Transverse colon (tissue), 4 donors: ENCODE data around the gene GRPEL1. TPM values are rescaled to one million over a fixed set of nuclear protein-coding genes. Genes with fewer than 3 reads are reported as not detected.

Experiments
- DNase-seq: peaks from one replicate; pipeline ENCODE4 v3.0.0-alpha.2; 2019
- H3K27ac ChIP-seq, 4 donors: fragments of 200-600 bp; sonication (generic); 2 replicates each; pipeline ENCODE4 v1.5.1; 2016 to 2018; ENCODE audit warnings: inconsistent platforms in 4 of 4
- H3K27me3 ChIP-seq: fragments of 200-600 bp; sonication (generic); 2 replicates; pipeline ENCODE4 v1.5.1; 2017; ENCODE audit warnings: inconsistent platforms
- H3K36me3 ChIP-seq, 4 donors: fragments of 200-600 bp; sonication (generic); 2 replicates each; pipeline ENCODE4 v1.5.1; 2017 to 2019; ENCODE audit warnings: inconsistent platforms in 4 of 4
- H3K4me1 ChIP-seq, 4 donors: fragments of 200-600 bp; sonication (generic); 2 replicates each; pipeline ENCODE4 v1.5.1; 2017 to 2020; ENCODE audit warnings: inconsistent platforms in 4 of 4
- H3K4me3 ChIP-seq, 4 donors: fragments of 200-600 bp; sonication (generic); 1 replicate in 1 of 4; 2 replicates in 3 of 4; pipeline versions ENCODE4 v1.5.1 to v1.6.1; 2017 to 2019; ENCODE audit warnings: inconsistent platforms in 4 of 4
- H3K9me3 ChIP-seq, 2 donors: fragments of 200-600 bp; sonication (generic); 2 replicates each; pipeline ENCODE4 v1.5.1; 2017 to 2019; ENCODE audit warnings: inconsistent platforms in 2 of 2
- EP300 ChIP-seq: sonication (generic); formaldehyde crosslinking; IDR thresholded peaks from one replicate; pipeline ENCODE4 v1.6.1; 2017; ENCODE audit warnings: antibody characterized with exemption, low read depth
- POLR2A ChIP-seq: fragments of 450-650 bp; IDR thresholded peaks from one replicate; pipeline ENCODE4 v1.6.1; 2016; ENCODE audit warnings: antibody characterized with exemption, mild to moderate bottlenecking, moderate library complexity
- POLR2AphosphoS5 ChIP-seq, 3 donors: sonication (generic); formaldehyde crosslinking; IDR thresholded peaks; one replicate each; pipeline ENCODE4 v1.6.1; 2016; ENCODE audit warnings: antibody characterized with exemption in 3 of 3
- WGBS, 2 donors: methylation state at CpG; one replicate each; pipeline ENCODE4 v1.1.5; 2018; ENCODE audit warnings: low coverage in 1 of 2; 5-methylcytosine and 5-hydroxymethylcytosine counted together
- in situ Hi-C, 4 donors: fragments of 200-750 bp; cut with MboI; loops; one replicate each; pipeline versions ENCODE4 v1.15.0 to v1.15.1; 2017; ENCODE audit warnings: low sequenced_read_pairs in 3 of 4, low pct_ligation_motif_present in 1 of 4, low pct_unique_long_range_greater_than_20kb in 1 of 4
- intact Hi-C: fragments of 100-400 bp; cut with DNase I; formaldehyde crosslinking; loops from one replicate; pipeline ENCODE4 v1.15.1; 2023; ENCODE audit warnings: low total_unique reads
- total RNA-seq, 4 donors: library from RNA; depleted of rRNA; stranded (reverse); fragments of >200 nt; gene quantifications; one replicate each; pipeline ENCODE4 v1.1.0, GENCODE V29; 2016
- TF ChIP-seq, protein P1 (sequence below), 5 experiments: fragments of 200-600 bp in 3 of 5; fragments of 450-650 bp in 2 of 5; sonication (generic) in 3 of 5; IDR thresholded peaks; 1 replicate in 2 of 5; 2 replicates in 3 of 5; pipeline ENCODE4 v1.5.1; 2016 to 2017; ENCODE audit warnings: antibody characterized with exemption in 5 of 5, inconsistent platforms in 3 of 5, mild to moderate bottlenecking in 2 of 5, moderate library complexity in 1 of 5

GRPEL1 gene
- total RNA-seq, 4 donors from 2014 or later = 1.1 to 22.0 (median 12.5) TPM

DNA sequence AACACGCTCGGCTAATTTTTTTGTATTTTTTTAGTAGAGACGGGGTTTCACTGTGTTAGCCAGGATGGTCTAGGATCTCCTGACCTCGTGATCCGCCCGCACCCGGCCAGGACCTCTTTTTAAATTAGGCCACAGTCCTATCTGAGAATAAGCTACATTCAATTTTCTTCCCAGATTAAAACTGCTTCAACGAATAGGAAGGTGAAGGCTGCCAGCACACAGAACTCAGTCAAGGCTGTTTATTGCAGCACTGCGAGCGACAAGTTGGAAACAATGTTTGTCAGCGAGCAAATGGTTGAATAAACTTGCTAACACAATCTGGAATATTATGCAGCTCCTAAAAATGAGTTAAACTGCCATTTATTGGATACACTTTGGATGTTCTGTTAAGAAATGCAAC, 1.9 kb downstream of the GRPEL1 start:
- H3K4me1 ChIP-seq = peaks cover 18 to 32% (median 22%) of the 10 kb centered on the region in 4 donors
- peaks cover 0 to 13% (median 6%) of the 10 kb centered on the region in 4 donors for H3K36me3 ChIP-seq
- 88 to 95% methylated on average over 11 of the region's 11 CpGs for WGBS, 2 donors
- DNase-seq = no peak
- intact Hi-C loops = loop anchor here (5.0 kb wide), 1 partner anchor 154 kb away; no protein-coding TSS in a partner anchor
- in situ Hi-C loops = loop anchor here in 2 of 4 donors (25.0 kb wide), 3 partner anchors 179 to 354 kb away; partner anchors contain the start of genes BLOC1S4 (in 1 of the 2) and MRFAP1L1 (in 1 of the 2)
- peak overlapping the region in 1 of 4 donors; percentile 80 for H3K4me3 ChIP-seq
- H3K27ac ChIP-seq = no peak overlapping the region
- no peaks in the 10 kb centered on the region for H3K9me3 ChIP-seq
- TF ChIP-seq, protein P1, sequence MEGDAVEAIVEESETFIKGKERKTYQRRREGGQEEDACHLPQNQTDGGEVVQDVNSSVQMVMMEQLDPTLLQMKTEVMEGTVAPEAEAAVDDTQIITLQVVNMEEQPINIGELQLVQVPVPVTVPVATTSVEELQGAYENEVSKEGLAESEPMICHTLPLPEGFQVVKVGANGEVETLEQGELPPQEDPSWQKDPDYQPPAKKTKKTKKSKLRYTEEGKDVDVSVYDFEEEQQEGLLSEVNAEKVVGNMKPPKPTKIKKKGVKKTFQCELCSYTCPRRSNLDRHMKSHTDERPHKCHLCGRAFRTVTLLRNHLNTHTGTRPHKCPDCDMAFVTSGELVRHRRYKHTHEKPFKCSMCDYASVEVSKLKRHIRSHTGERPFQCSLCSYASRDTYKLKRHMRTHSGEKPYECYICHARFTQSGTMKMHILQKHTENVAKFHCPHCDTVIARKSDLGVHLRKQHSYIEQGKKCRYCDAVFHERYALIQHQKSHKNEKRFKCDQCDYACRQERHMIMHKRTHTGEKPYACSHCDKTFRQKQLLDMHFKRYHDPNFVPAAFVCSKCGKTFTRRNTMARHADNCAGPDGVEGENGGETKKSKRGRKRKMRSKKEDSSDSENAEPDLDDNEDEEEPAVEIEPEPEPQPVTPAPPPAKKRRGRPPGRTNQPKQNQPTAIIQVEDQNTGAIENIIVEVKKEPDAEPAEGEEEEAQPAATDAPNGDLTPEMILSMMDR (IDR thresholded peaks at IDR 0.05) = no peak
- TF ChIP-seq POLR2AphosphoS5 (IDR thresholded peaks at IDR 0.05) (no peak), POLR2A (no peak), EP300 (no peak)
- no peaks in the 10 kb centered on the region for H3K27me3 ChIP-seq

DNA sequence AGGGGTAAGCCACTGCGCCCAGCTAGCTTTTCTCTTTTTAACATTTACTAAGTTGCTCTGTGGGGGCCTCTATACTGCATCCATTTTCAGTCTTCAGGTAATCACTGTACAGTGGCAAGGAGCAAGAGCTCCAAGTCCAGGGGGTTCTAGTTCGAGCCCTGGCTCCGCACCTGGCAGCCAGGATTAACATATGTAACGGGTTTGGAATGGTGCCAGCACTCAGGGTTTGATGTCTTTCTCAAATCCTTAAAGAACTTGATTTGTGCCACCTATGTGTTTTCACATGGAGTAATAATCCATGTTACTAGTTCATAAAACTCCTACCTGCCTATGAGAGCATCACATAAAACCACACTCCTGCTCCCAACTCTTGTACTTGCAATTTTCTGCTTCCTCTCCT, 4.5 kb downstream of the GRPEL1 start:
- no peak for DNase-seq
- WGBS, 2 donors = 80 to 89% methylated on average over 4 of the region's 4 CpGs
- TF ChIP-seq POLR2AphosphoS5 (IDR thresholded peaks at IDR 0.05) = no peak
- TF ChIP-seq POLR2A = no peak
- TF ChIP-seq, protein P1 (IDR thresholded peaks at IDR 0.05) = no peak
- no peak for TF ChIP-seq EP300
- Histone ChIP-seq H3K4me3 (no peak overlapping the region), H3K9me3 (no peaks in the 10 kb centered on the region), H3K4me1 (peaks cover 12 to 20% (median 13%) of the 10 kb centered on the region in 4 donors), H3K27me3 (no peaks in the 10 kb centered on the region), H3K36me3 (peaks cover 0 to 24% (median 12%) of the 10 kb centered on the region in 4 donors), H3K27ac (no peak overlapping the region)
- intact Hi-C loops = no loop called here
- in situ Hi-C loops = loop anchor here in 2 of 4 donors (25.0 kb wide), 3 partner anchors 176 to 351 kb away; partner anchors contain the start of genes BLOC1S4 (in 1 of the 2) and MRFAP1L1 (in 1 of the 2)

DNA sequence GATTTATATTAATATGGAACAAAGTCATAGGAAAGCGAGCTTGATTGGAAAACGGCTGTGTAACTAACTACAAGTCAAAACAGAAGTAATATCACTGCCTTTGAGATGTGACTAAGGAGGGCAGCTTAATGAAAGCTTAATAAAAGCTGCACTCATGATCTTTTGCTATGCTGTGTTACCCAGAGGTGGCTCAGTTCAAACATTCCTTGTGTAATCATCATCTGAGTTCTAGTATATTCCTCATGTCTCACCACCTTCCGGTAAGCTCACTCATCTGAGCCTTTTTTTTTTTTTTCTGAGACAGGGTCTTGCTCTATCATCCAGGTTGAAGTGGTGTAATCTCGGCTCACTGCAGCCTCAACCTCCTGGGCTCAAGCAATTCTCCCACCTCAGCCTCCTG, 5.0 kb downstream of the GRPEL1 start:
- TF ChIP-seq EP300 (no peak), POLR2AphosphoS5 (IDR thresholded peaks at IDR 0.05) (no peak), POLR2A (no peak)
- TF ChIP-seq, protein P1 (IDR thresholded peaks at IDR 0.05) = no peak
- WGBS, 2 donors = 88 to 95% methylated on average over 2 to 4 of the region's 4 CpGs
- no peaks in the 10 kb centered on the region for H3K9me3 ChIP-seq
- no peak overlapping the region for H3K4me3 ChIP-seq
- in situ Hi-C loops = loop anchor here in 2 of 4 donors (25.0 kb wide), 3 partner anchors 176 to 351 kb away; partner anchors contain the start of genes BLOC1S4 (in 1 of the 2) and MRFAP1L1 (in 1 of the 2)
- H3K4me1 ChIP-seq = peaks cover 12 to 20% (median 13%) of the 10 kb centered on the region in 4 donors
- H3K27ac ChIP-seq = no peak overlapping the region
- H3K27me3 ChIP-seq = no peaks in the 10 kb centered on the region
- DNase-seq = no peak
- H3K36me3 ChIP-seq = peaks cover 0 to 24% (median 12%) of the 10 kb centered on the region in 4 donors
- intact Hi-C loops = no loop called here

DNA sequence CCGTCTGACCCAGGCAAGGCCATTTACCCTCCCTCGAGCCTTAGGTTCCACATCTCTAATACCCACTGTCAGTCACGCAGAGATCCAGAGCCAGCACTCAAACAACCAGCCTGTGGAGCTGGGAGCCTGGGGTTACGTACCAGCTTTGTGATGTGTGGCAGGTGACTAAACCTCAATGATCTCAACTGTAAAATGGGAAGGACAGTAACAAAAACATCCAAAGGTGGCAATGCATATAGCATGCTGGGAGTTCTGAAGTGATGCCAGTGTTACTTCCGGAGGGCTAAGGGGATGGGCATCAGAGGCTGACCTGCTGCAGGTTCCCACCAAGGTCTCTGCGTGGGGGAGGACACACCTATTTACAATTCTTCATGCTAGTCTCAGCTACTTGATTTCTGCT, 6.0 kb downstream of the GRPEL1 start:
- H3K27me3 ChIP-seq = no peaks in the 10 kb centered on the region
- peaks cover 0 to 28% (median 12%) of the 10 kb centered on the region in 4 donors for H3K36me3 ChIP-seq
- in situ Hi-C loops = loop anchor here in 2 of 4 donors (25.0 kb wide), 3 partner anchors 175 to 350 kb away; partner anchors contain the start of genes BLOC1S4 (in 1 of the 2) and MRFAP1L1 (in 1 of the 2)
- 91 to 100% methylated on average over 1 to 6 of the region's 6 CpGs for WGBS, 2 donors
- no peak for DNase-seq
- no peak overlapping the region for H3K27ac ChIP-seq
- TF ChIP-seq, protein P1 (IDR thresholded peaks at IDR 0.05) = no peak
- TF ChIP-seq POLR2A (no peak), EP300 (no peak), POLR2AphosphoS5 (IDR thresholded peaks at IDR 0.05) (no peak)
- intact Hi-C loops = no loop called here
- no peaks in the 10 kb centered on the region for H3K9me3 ChIP-seq
- no peak overlapping the region for H3K4me3 ChIP-seq
- peaks cover 8 to 15% (median 9%) of the 10 kb centered on the region in 4 donors for H3K4me1 ChIP-seq
